PC-9 (cell line): ENCODE measurements around the gene PBX4.

Experiments
- EZH2 ChIP-seq: fragments of 200-600 bp; sonication (generic); IDR thresholded peaks from 2 replicates; pipeline ENCODE4 v1.8.0; 2017; ENCODE audit warnings: antibody characterized with exemption, low read depth
- TF ChIP-seq, protein P1 (sequence below): fragments of 200-600 bp; sonication (generic); conservative IDR thresholded peaks from 2 replicates; pipeline ENCODE4 v1.6.1; 2017; ENCODE audit warnings: mixed run types, antibody characterized with exemption, mild to moderate bottlenecking, moderate library complexity

DNA sequence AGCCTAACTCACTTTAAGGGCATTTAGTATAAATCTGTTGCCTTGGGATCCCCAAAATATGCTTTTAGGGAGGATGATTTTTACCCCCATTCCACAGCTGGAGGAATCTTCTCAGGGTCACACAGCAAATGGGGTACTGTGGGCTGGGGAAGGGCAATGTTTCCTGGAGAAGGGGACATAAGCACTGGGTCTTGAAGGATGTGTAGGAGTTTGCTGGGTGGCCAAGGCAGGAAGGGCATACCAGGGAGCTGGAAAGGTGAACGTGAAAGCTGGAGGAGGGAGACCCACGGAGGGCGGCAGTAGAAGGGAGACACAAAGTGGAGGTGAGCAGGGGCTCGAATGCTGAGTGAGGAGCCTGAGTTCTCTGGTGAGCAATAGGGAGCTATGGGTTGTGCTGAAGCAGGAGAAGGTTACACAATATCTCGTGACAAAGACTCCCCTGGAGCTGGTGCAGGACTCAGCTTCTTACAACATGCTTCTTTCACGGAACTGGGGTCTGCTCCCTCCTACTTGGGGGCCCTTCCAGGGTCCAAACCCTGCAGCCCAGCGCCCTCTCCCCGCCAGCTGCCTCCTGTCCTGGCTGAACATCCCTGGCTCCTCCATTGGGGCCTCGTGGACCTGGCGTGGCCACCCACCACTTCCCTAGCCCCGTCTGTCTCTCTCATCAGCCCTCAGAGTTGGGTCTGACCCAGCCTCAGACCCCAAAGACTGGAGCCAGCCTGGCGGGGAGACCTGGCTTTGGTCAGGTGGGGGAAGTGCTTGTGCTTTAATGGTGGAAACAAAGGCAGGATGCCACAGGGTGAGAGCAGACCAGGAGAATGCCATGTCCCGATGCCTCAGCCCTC is 69.3 kb downstream of the PBX4 start:
- no peak for TF ChIP-seq EZH2
- TF ChIP-seq, protein P1, sequence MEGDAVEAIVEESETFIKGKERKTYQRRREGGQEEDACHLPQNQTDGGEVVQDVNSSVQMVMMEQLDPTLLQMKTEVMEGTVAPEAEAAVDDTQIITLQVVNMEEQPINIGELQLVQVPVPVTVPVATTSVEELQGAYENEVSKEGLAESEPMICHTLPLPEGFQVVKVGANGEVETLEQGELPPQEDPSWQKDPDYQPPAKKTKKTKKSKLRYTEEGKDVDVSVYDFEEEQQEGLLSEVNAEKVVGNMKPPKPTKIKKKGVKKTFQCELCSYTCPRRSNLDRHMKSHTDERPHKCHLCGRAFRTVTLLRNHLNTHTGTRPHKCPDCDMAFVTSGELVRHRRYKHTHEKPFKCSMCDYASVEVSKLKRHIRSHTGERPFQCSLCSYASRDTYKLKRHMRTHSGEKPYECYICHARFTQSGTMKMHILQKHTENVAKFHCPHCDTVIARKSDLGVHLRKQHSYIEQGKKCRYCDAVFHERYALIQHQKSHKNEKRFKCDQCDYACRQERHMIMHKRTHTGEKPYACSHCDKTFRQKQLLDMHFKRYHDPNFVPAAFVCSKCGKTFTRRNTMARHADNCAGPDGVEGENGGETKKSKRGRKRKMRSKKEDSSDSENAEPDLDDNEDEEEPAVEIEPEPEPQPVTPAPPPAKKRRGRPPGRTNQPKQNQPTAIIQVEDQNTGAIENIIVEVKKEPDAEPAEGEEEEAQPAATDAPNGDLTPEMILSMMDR = no peak
